Adrenal gland (tissue), 12 donors: Measurements from ENCODE around the gene RYK. TPM values are rescaled to one million over a fixed set of nuclear protein-coding genes. Genes with fewer than 3 reads are reported as not detected.

Experiments used
- DNase-seq, 7 donors: peaks; one replicate each; pipeline ENCODE4 v3.0.0-alpha.2; 2019 to 2020
- H3K27ac ChIP-seq, 5 donors: fragments of 200-600 bp; sonication (generic) in 4 of 5; 1 replicate in 3 of 5; 2 replicates in 2 of 5; pipeline versions ENCODE4 v1.5.1 to v1.8.0; 2016 to 2020; ENCODE audit warnings: mild to moderate bottlenecking in 1 of 5
- H3K27me3 ChIP-seq: fragments of 200-600 bp; 2 replicates; pipeline ENCODE4 v1.8.0; 2021
- H3K36me3 ChIP-seq, 2 donors: fragments of 200-600 bp; replicated peaks in 1 of 2; 1 replicate in 1 of 2; 2 replicates in 1 of 2; pipeline versions ENCODE4 v1.5.1 to v1.8.0; 2018 to 2022
- H3K4me1 ChIP-seq, 2 donors: fragments of 200-600 bp; replicated peaks in 1 of 2; 1 replicate in 1 of 2; 2 replicates in 1 of 2; pipeline versions ENCODE4 v1.5.1 to v1.8.0; 2018 to 2021
- H3K4me3 ChIP-seq, 4 donors: fragments of 200-600 bp; sonication (generic) in 3 of 4; one replicate each; pipeline ENCODE4 v1.5.1; 2016 to 2018
- H3K9me3 ChIP-seq, 3 donors: fragments of 200-600 bp; sonication (generic) in 1 of 3; replicated peaks in 1 of 3; 1 replicate in 2 of 3; 2 replicates in 1 of 3; pipeline versions ENCODE4 v1.5.1 to v1.8.0; 2016 to 2021
- CTCF ChIP-seq, 6 experiments: fragments of 450-650 bp in 4 of 6; fragments of 200-600 bp in 2 of 6; sonication (generic) in 1 of 6; IDR thresholded peaks; 1 replicate in 5 of 6; 2 replicates in 1 of 6; pipeline versions ENCODE4 v1.5.1 to v1.8.0; 2016 to 2021; ENCODE audit warnings: antibody characterized with exemption in 6 of 6, mild to moderate bottlenecking in 2 of 6, moderate library complexity in 1 of 6
- POLR2A ChIP-seq, 2 donors: fragments of 450-650 bp; IDR thresholded peaks; one replicate each; pipeline ENCODE4 v1.6.1; 2017; ENCODE audit warnings: antibody characterized with exemption in 2 of 2, mild to moderate bottlenecking in 2 of 2, moderate library complexity in 1 of 2
- WGBS, 4 donors: extraction: QIAGEN DNeasy Blood & Tissue Kit in 2 of 4; methylation state at CpG; one replicate each; pipeline versions ENCODE4 v1.1.5 to v1.1.7; 2013 to 2017; 5-methylcytosine and 5-hydroxymethylcytosine counted together
- intact Hi-C, 2 donors: fragments of 100-400 bp; cut with DNase I; formaldehyde crosslinking; loops; one replicate each; pipeline versions ENCODE4 v1.14.1 to v1.15.0; 2022 to 2023
- polyA plus RNA-seq, 3 donors: library from polyadenylated mRNA; stranded (reverse); fragments of 200-250 nt in 2 of 3; fragments of 350-450 nt in 1 of 3; fragmentation: Illumina TruSeq in 1 of 3; extraction: RNeasy Lipid Tissue Mini Kit (QIAGEN cat#74804) in 1 of 3; gene quantifications; one replicate each; pipeline ENCODE4 v1.2.3, GENCODE V29; 2013 to 2014
- total RNA-seq, 9 donors: library from RNA; depleted of rRNA in 4 of 9; stranded (reverse); fragments of >200 nt in 4 of 9; fragments of 120-200 nt in 1 of 9; fragmentation: NEBNext Ultra II Directional in 1 of 9; extraction: Animal tissue kit (Norgen Biotek cat#: 25700) in 1 of 9; gene quantifications; one replicate each; pipeline versions ENCODE4 v1.1.0 to v1.2.4, GENCODE V29; 2013 to 2023
- donor health status: healthy with polysubstance abuse.
- donor health status: Bipolar disorder and iron deficiency.
- donor health status: DM: yes; HTN: yes; CAD: no.
- donor health status: DM: no; HTN: no; CAD: no.
- donor health status: DM: no; HTN: no; CAD: no.
- donor health status: DM: yes; HTN: yes; CAD: no.

The RYK gene
- total and polyA plus RNA-seq, 12 donors = 27.7 to 74.4 (median 42.1) TPM

DNA sequence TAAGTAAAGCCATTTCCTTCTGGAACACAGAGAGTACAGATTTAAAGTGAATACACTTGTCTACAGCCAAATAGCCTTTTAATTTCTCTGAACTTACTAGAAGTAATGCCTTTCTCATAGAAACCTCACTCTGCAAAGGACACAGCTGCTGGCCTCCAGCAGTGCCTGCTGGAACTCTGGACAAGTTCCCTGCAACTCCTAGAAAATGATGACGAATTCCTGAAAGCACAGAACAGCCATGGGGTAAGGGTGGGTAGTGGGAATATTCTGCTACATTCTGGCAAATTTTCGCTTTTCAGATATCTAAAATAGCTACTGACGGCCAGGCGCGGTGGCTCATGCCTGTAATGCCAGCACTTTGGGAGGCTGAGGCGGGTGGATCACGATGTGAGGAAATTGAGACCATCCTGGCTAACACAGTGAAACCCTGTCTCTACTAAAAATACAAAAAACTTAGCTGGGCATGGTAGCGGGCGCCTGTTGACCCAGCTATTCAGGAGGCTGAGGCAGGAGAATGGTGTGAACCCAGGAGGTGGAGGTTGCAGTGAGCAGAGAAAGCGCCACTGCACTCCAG lies 34.4 kb downstream of the RYK start:
- WGBS, 4 donors = 94 to 95% (median 95%) methylated on average over 8 to 10 of the region's 10 CpGs

DNA sequence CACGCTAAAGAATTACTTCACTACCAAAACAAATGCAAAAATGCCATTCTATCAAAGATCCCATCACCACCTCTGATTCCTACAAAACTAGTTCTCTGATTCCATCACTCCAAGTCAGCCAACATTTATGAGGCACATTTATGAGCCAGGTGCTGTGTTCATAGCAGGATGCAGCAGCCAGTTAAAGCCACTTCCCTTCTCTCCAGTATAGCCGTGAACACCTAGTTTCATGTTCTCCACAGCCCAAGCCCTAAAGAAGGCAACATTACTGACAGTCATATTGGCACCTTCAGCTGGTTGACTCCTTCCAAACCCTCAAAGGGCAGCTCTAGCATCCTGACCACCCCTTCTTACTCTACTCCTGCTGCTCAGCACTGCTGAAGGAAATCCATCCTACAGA lies 36.4 kb downstream of the RYK start:
- intact Hi-C loops = loop anchor here (2.0 to 10.0 kb wide), 3 partner anchors 83 to 261 kb away; no protein-coding TSS in a partner anchor
- Histone ChIP-seq H3K9me3 (no peaks in the 10 kb centered on the region), H3K4me1 (peaks cover 0 to 11% of the 10 kb centered on the region in 2 donors), H3K36me3 (peaks cover 0 to 13% of the 10 kb centered on the region in 2 donors), H3K27ac (no peak overlapping the region), H3K4me3 (no peak overlapping the region), H3K27me3 (no peaks in the 10 kb centered on the region)
- WGBS, 4 donors = 80 to 93% (median 87%) methylated on average over 2 of the region's 2 CpGs
- no peak for DNase-seq
- TF ChIP-seq CTCF (IDR thresholded peaks at IDR 0.05) (no peak), POLR2A (IDR thresholded peaks at IDR 0.05) (no peak)

More for the DNA sequence above, 34.4 kb downstream of the RYK start:
- H3K36me3 ChIP-seq = peaks cover 0 to 1% of the 10 kb centered on the region in 2 donors
- no peak for DNase-seq
- no peak overlapping the region for H3K4me3 ChIP-seq
- TF ChIP-seq CTCF (IDR thresholded peaks at IDR 0.05) (no peak), POLR2A (IDR thresholded peaks at IDR 0.05) (no peak)
- H3K27me3 ChIP-seq = no peaks in the 10 kb centered on the region
- no peak overlapping the region for H3K27ac ChIP-seq
- no peaks in the 10 kb centered on the region for H3K9me3 ChIP-seq
- intact Hi-C loops = loop anchor here in 1 of 2 donors (10.0 kb wide), 1 partner anchor 259 kb away; no protein-coding TSS in a partner anchor
- H3K4me1 ChIP-seq = peaks cover 0 to 11% of the 10 kb centered on the region in 2 donors

GRCh38 chr3:134212967-134213665 lies 37.5 kb downstream of the RYK start:
- H3K4me3 ChIP-seq = no peak overlapping the region
- H3K9me3 ChIP-seq = no peaks in the 10 kb centered on the region
- peak; percentile 72 to 93 (median 85) for DNase-seq
- TF ChIP-seq POLR2A (IDR thresholded peaks at IDR 0.05) (no peak), CTCF (IDR thresholded peaks at IDR 0.05) (peak; percentile 92 to 99 (median 94))
- peaks cover 0 to 11% of the 10 kb centered on the region in 2 donors for H3K4me1 ChIP-seq
- no peak overlapping the region for H3K27ac ChIP-seq
- no peaks in the 10 kb centered on the region for H3K27me3 ChIP-seq
- H3K36me3 ChIP-seq = peaks cover 0 to 13% of the 10 kb centered on the region in 2 donors
- intact Hi-C loops = loop anchor here in 1 of 2 donors (5.0 to 10.0 kb wide), 2 partner anchors 84 to 262 kb away; no protein-coding TSS in a partner anchor
- WGBS, 4 donors = 21 to 30% (median 26%) methylated on average over 3 of the region's 3 CpGs

DNA sequence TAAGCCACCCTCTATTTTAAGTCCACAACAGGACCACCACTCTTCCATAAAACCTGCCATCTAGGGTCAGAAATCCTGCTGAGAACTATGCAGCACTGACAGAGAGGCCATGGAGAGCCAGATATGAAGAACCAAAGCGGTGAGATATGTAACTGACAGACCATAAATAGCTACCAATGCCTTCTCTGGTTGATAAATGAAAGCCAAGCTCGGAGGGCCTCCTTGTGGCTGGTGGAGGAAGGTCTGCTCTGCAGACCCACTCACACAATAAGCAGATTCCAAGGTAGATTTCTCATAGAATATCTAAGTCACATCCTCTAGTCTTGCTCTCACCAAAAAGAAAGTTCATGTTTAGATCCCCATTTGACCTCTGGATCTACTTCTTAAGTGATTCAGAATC lies 38.9 kb downstream of the RYK start:
- Histone ChIP-seq H3K27ac (no peak overlapping the region), H3K4me1 (peaks cover 0 to 11% of the 10 kb centered on the region in 2 donors), H3K4me3 (no peak overlapping the region), H3K27me3 (no peaks in the 10 kb centered on the region), H3K9me3 (no peaks in the 10 kb centered on the region), H3K36me3 (peaks cover 0 to 17% of the 10 kb centered on the region in 2 donors)
- TF ChIP-seq POLR2A (IDR thresholded peaks at IDR 0.05) (no peak), CTCF (IDR thresholded peaks at IDR 0.05) (peak; percentile 35 to 58 (median 50))
- 21 to 38% (median 26%) methylated on average over 2 of the region's 2 CpGs for WGBS, 4 donors
- peak in 5 of 7 donors; percentile 25 to 66 (median 44) for DNase-seq
- intact Hi-C loops = loop anchor here in 1 of 2 donors (5.0 to 10.0 kb wide), 2 partner anchors 86 to 263 kb away; no protein-coding TSS in a partner anchor
